HCT116 (cell line): ENCODE results near the gene GPR139. TPM values are rescaled to one million over a fixed set of nuclear protein-coding genes. Genes with fewer than 3 reads are reported as not detected.

Source experiments
- ATAC-seq: fragments of 200-7000 bp; cut with Tn5 transposase; 2 replicates; pipeline ENCODE4 v1.9.1; 2020; ENCODE audit warnings: mild to moderate bottlenecking, moderate library complexity
- BruUV-seq: library from RNA; stranded (reverse); fragments of 400-500 nt; replicated peaks from 2 replicates; lab custom pipeline; 2021; lab: Mats Ljungman, UMichigan
- CTCF ChIA-PET: fragments of 300-600 bp; sonication (Branson Sonifier 250); formaldehyde crosslinking; loops from one replicate; lab custom pipeline; 2021; ENCODE audit warnings: antibody characterized with exemption; lab: Charles Lee
- POLR2A ChIA-PET: fragments of 300-600, 350-600 bp; sonication (Branson Sonifier 250); formaldehyde crosslinking; loops from one replicate; lab custom pipeline; 2021; ENCODE audit warnings: antibody characterized with exemption; lab: Charles Lee
- RAD21 ChIA-PET, 2 experiments: fragments of 300-600 bp; sonication (Branson Sonifier 250); formaldehyde crosslinking; loops; one replicate each; lab custom pipeline; 2023; ENCODE audit warnings: low total read pairs in 2 of 2; ENCODE audit not compliant: uncharacterized antibody in 2 of 2, unreplicated experiment in 2 of 2, low non-redundant PET in 1 of 2; lab: Charles Lee
- DNase-seq: peaks from one replicate; pipeline ENCODE4 v3.0.0-alpha.2; 2010; ENCODE audit warnings: low read depth, low spot score
- H2AFZ ChIP-seq: fragments of 200-600 bp; shearing (Covaris generic), sonication (generic); 2 replicates; pipeline ENCODE4 v1.6.1; 2017; ENCODE audit warnings: low read depth, mixed run types, mixed read lengths, antibody characterized with exemption, low read length; ENCODE audit not compliant: poor library complexity, severe bottlenecking
- H3K27ac ChIP-seq: 2 replicates; pipeline ENCODE4 v1.5.1; 2012; ENCODE audit warnings: low read depth, low read length
- H3K27me3 ChIP-seq: fragments of 200-600 bp; sonication (generic); 2 replicates; pipeline ENCODE4 v1.6.1; 2016; ENCODE audit warnings: mixed run types, low read length, mixed read lengths; ENCODE audit not compliant: insufficient read depth
- H3K36me3 ChIP-seq, 2 experiments: fragments of 200-500 bp in 1 of 2; fragments of 200-600 bp in 1 of 2; sonication (Bioruptor generic) in 1 of 2; sonication (generic) in 1 of 2; 2 replicates each; pipeline versions ENCODE4 v1.5.1 to v1.6.1; 2014 to 2016; ENCODE audit warnings: low read length in 2 of 2, inconsistent platforms in 1 of 2, mixed read lengths in 1 of 2, mixed run types in 1 of 2; ENCODE audit not compliant: insufficient read depth in 2 of 2, control insufficient read depth in 1 of 2
- H3K4me1 ChIP-seq, 2 experiments: fragments of 200-600 bp in 1 of 2; sonication (generic) in 1 of 2; 2 replicates each; pipeline versions ENCODE4 v1.5.1 to v1.6.1; 2012 to 2017; ENCODE audit warnings: low read length in 2 of 2, inconsistent platforms in 1 of 2, mild to moderate bottlenecking in 1 of 2, mixed read lengths in 1 of 2, mixed run types in 1 of 2, moderate library complexity in 1 of 2; ENCODE audit not compliant: insufficient read depth in 2 of 2, control insufficient read depth in 1 of 2
- H3K4me2 ChIP-seq: fragments of 200-600 bp; sonication (generic); 2 replicates; pipeline ENCODE4 v1.6.1; 2017; ENCODE audit warnings: mixed run types, low read length, mixed read lengths
- H3K4me3 ChIP-seq, 2 experiments: fragments of 200-600 bp in 1 of 2; sonication (generic) in 1 of 2; replicated peaks in 1 of 2; 2 replicates each; pipeline ENCODE4 v1.5.1; 2011 to 2016; ENCODE audit warnings: low read length in 2 of 2, control low read depth in 1 of 2, low read depth in 1 of 2, mild to moderate bottlenecking in 1 of 2, mixed read lengths in 1 of 2, mixed run types in 1 of 2
- H3K79me2 ChIP-seq: fragments of 200-600 bp; sonication (generic); 2 replicates; pipeline ENCODE4 v1.6.1; 2017; ENCODE audit warnings: mild to moderate bottlenecking, mixed run types, low read length, moderate library complexity, mixed read lengths; ENCODE audit not compliant: insufficient read depth
- H3K9ac ChIP-seq: fragments of 200-600 bp; sonication (generic); 2 replicates; pipeline ENCODE4 v1.6.1; 2016; ENCODE audit warnings: low read length, mixed read lengths
- H3K9me2 ChIP-seq: fragments of 200-600 bp; sonication (generic), shearing (Covaris generic); 2 replicates; pipeline ENCODE4 v1.6.1; 2017; ENCODE audit warnings: mixed run types, mild to moderate bottlenecking, moderate library complexity; ENCODE audit not compliant: insufficient read depth
- H3K9me3 ChIP-seq, 2 experiments: fragments of 200-500 bp in 1 of 2; fragments of 200-600 bp in 1 of 2; sonication (Bioruptor generic) in 1 of 2; sonication (generic) in 1 of 2; 2 replicates each; pipeline ENCODE4 v1.6.1; 2014 to 2017; ENCODE audit warnings: low read length in 2 of 2, mixed read lengths in 2 of 2, inconsistent platforms in 1 of 2, low read depth in 1 of 2, mild to moderate bottlenecking in 1 of 2, mixed run types in 1 of 2, moderate library complexity in 1 of 2; ENCODE audit not compliant: control insufficient read depth in 1 of 2, insufficient read depth in 1 of 2
- H4K20me1 ChIP-seq: fragments of 200-600 bp; sonication (generic), shearing (Covaris generic); 2 replicates; pipeline ENCODE4 v1.6.1; 2017; ENCODE audit warnings: mixed run types, mild to moderate bottlenecking, moderate library complexity; ENCODE audit not compliant: insufficient read depth
- CEBPB ChIP-seq: IDR thresholded peaks from 2 replicates; pipeline ENCODE4 v1.6.1; 2012; ENCODE audit warnings: low read depth
- EGR1 ChIP-seq: IDR thresholded peaks from 2 replicates; pipeline ENCODE4 v1.6.1; 2012; ENCODE audit warnings: low read depth
- ELF1 ChIP-seq: IDR thresholded peaks from 2 replicates; pipeline ENCODE4 v1.6.1; 2012; ENCODE audit warnings: low read depth, borderline replicate concordance
- EZH2phosphoT487 ChIP-seq: fragments of 200-600 bp; IDR thresholded peaks from 2 replicates; pipeline ENCODE4 v1.6.1; 2018; ENCODE audit warnings: antibody characterized with exemption, borderline replicate concordance
- FOSL1 ChIP-seq: IDR thresholded peaks from 2 replicates; pipeline ENCODE4 v1.6.1; 2012; ENCODE audit warnings: low read depth
- MAX ChIP-seq: IDR thresholded peaks from 2 replicates; pipeline ENCODE4 v1.6.1; 2012
- POLR2AphosphoS5 ChIP-seq: IDR thresholded peaks from 2 replicates; pipeline ENCODE4 v1.6.1; 2011; ENCODE audit warnings: mild to moderate bottlenecking, low read depth, low read length, moderate library complexity
- SIN3A ChIP-seq: IDR thresholded peaks from 2 replicates; pipeline ENCODE4 v1.6.1; 2012; ENCODE audit warnings: low read depth
- SRF ChIP-seq: IDR thresholded peaks from 2 replicates; pipeline ENCODE4 v1.6.1; 2012; ENCODE audit warnings: low read depth
- ZFX ChIP-seq: fragments of 450-650 bp; IDR thresholded peaks from 2 replicates; pipeline ENCODE4 v1.6.1; 2017
- intact Hi-C: fragments of 100-400 bp; cut with micrococcal nuclease; formaldehyde crosslinking; loops from 2 replicates; pipeline ENCODE4 v1.10.0; 2022
- total RNA-seq: library from RNA; stranded (reverse); gene quantifications from one replicate; pipeline ENCODE4 v1.2.1, GENCODE V29; 2021; ENCODE audit not compliant: unreplicated experiment
- TF ChIP-seq, protein P1 (sequence below): IDR thresholded peaks from 2 replicates; pipeline ENCODE4 v1.6.1; 2012

The GPR139 gene
- total RNA-seq, 1 experiment from 2014 or later, result not detected

DNA sequence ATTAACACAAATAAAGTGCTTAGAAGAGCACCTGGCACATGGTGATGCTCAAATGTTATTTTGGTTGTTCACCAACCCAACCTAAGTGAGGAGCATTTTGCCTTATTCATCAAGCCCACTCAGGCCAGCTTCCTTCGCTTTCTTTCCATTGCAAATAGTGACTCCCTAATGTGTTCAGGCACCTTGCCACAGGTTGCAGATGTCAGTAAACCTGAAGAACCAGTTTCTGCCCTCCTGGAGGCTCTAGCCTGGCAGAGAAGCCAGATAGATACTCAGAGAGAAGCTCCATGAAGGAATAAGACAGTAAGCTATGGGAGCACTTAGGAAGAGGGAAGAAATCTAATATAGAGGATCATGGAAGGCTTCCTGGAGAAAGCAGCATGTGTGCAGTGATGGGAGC, 23.9 kb downstream of the GPR139 start:
- H3K9ac ChIP-seq, result no peak overlapping the region
- no peak overlapping the region for H3K27ac ChIP-seq
- H2AFZ ChIP-seq, result no peak overlapping the region
- H3K9me2 ChIP-seq, result no peaks in the 10 kb centered on the region
- no peaks in the 10 kb centered on the region for H3K79me2 ChIP-seq
- ChIA-PET POLR2A (no interaction called here), CTCF (no interaction called here), RAD21 (no interaction called here)
- intact Hi-C loops, result no loop called here
- 0 out of 4 replicates have a peak, but pooled peaks cover 0 to 2% of the 10 kb centered on the region in 2 experiments for H3K4me1 ChIP-seq
- H3K4me2 ChIP-seq, result no peak overlapping the region
- no peak for ATAC-seq
- no peak for DNase-seq
- peaks cover 48% of the 10 kb centered on the region for H3K27me3 ChIP-seq
- H3K9me3 ChIP-seq, result no peaks in the 10 kb centered on the region
- H4K20me1 ChIP-seq, result no peaks in the 10 kb centered on the region
- H3K36me3 ChIP-seq, result no peaks in the 10 kb centered on the region
- no peak overlapping the region for H3K4me3 ChIP-seq
- TF ChIP-seq CEBPB, result no peak
- BruUV-seq, result no TSS peak

DNA sequence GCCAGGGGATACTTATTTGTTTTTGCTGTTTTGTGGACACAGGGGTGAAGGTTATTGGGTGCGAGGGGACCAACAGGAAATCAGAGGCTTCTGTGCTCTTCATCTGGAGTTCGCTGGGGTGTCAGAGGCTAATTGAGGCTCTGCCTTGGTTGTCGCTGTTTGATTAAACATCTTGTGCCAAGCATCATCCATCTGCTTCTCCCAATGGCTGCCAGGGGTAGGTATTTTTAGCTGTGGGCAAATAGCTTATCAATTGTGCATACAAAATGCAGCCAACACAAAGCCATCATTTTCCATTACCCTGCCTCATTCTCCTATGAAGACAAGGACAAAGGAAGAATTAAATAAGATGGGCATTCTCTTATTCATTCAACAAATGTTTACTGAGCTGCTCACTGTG, 27.8 kb downstream of the GPR139 start:
- POLR2A ChIA-PET, result no interaction called here
- H2AFZ ChIP-seq, result no peak overlapping the region
- no peak overlapping the region for H3K4me2 ChIP-seq
- H3K27me3 ChIP-seq, result peaks cover 61% of the 10 kb centered on the region
- 0 out of 4 replicates have a peak, but pooled peaks cover 0 to 2% of the 10 kb centered on the region in 2 experiments for H3K4me1 ChIP-seq
- intact Hi-C loops, result no loop called here
- no peaks in the 10 kb centered on the region for H3K79me2 ChIP-seq
- BruUV-seq, result no TSS peak
- TF ChIP-seq EZH2phosphoT487, result no peak
- no peak for TF ChIP-seq SRF
- no peak for TF ChIP-seq ZFX
- TF ChIP-seq ELF1, result no peak
- no peak for TF ChIP-seq SIN3A
- TF ChIP-seq, protein P1, sequence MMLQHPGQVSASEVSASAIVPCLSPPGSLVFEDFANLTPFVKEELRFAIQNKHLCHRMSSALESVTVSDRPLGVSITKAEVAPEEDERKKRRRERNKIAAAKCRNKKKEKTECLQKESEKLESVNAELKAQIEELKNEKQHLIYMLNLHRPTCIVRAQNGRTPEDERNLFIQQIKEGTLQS, result no peak
- no peak for TF ChIP-seq POLR2AphosphoS5
- no peak for TF ChIP-seq FOSL1
- TF ChIP-seq EGR1, result no peak
- TF ChIP-seq MAX, result no peak
- TF ChIP-seq, all 23 proteins: peak for 0
- Histone ChIP-seq H3K9me2 (no peaks in the 10 kb centered on the region), H4K20me1 (no peaks in the 10 kb centered on the region), H3K36me3 (no peaks in the 10 kb centered on the region), H3K4me3 (no peak overlapping the region), H3K9ac (no peak overlapping the region), H3K27ac (no peak overlapping the region), H3K9me3 (no peaks in the 10 kb centered on the region)
- RAD21 ChIA-PET, result no interaction called here
- CTCF ChIA-PET, result no interaction called here
- no peak for ATAC-seq
- no peak for DNase-seq
